M059J (cell line): ENCODE data around the gene PTPRT. TPM values are rescaled to one million over a fixed set of nuclear protein-coding genes. Genes with fewer than 3 reads are reported as not detected.

Experiments used
- DNase-seq: peaks from one replicate; pipeline ENCODE4 v3.0.0-alpha.2; 2012; ENCODE audit warnings: low read depth
- total RNA-seq: library from RNA; depleted of rRNA; stranded (reverse); fragments of >200 nt; shearing (Covaris generic); gene quantifications from 2 replicates; pipeline ENCODE4 v1.2.3, GENCODE V29; 2014

Gene PTPRT
- total RNA-seq, 1 experiment from 2014 or later: not detected

GRCh38 chr20:43119720-43120119, 70.0 kb downstream of the PTPRT start:
- DNase-seq: no peak

DNA sequence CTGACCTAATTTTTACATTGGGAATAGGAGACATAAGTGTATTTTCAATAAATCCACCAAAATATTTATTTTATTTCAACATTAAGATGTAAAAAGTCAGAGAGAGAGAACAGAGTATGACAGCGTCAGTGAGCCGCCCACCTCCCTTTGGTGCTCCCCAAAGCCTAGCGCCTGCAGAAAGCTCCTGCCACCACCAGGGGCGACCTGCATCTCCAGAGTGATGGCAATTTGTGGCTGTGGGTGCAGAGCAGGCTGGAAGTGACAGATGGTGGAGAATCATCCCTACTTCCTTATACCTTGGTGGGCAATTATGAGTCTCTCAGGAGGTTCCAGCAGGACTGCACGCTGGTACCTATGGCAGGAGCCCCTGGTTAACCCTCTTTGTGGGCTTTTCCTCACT, 87.3 kb downstream of the PTPRT start:
- no peak for DNase-seq

GRCh38 chr20:43096931-43097260, 92.8 kb downstream of the PTPRT start:
- no peak for DNase-seq

GRCh38 chr20:43096126-43096930, 93.4 kb downstream of the PTPRT start:
- DNase-seq: no peak

DNA sequence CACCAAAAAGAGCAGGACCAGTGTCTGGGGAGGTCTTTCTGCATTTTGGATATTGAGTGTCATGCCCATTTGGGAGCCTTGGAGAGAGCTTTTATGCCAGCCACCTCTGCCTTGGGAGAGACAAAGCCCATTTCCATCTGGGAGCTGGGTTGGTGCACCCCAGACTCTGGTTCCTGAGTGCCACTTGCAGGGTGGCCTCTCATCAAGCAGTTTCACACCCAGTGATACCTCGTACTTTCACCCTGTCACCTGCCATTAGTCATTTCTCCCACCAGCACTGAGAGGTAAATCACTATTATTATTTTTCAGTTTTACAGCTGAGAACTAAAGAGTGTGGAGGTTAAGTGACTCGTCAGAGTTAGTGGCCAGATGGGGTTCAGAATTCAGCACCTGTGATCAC, 94.7 kb downstream of the PTPRT start:
- DNase-seq: no peak

DNA sequence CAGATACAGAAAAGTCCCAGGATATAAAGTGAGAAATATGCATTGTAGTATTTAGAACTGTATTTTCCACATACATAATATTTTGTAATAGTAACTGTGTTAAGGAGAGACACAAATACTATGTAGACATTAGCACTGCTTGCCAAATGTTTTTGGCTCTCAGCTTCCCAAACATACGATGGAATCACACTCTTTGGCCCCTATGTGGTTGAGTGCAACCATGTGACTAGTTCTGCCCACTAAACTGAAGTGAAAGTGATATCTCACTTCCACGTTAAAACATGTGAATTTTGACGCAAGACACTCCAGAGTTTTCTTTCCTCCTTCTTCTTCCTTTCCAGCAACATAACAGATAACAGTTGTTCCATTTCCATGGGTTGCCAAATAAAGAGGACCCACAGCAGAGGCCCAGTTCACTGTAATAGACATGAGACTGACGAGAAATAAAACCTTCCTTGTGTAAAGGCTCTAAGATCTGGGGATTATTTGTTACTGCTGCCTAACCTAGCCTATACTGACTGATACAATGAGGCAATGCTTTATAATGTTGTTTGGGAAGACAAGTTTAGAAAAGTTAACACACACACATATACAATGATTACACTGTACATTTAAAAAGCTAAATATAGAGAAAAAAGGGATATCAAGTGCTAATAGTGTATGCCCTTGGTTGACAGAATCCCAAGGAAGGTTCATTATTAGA, 97.2 kb downstream of the PTPRT start:
- no peak for DNase-seq

GRCh38 chr20:43068482-43068881, 121.2 kb downstream of the PTPRT start:
- no peak for DNase-seq

GRCh38 chr20:43066125-43066524, 123.6 kb downstream of the PTPRT start:
- no peak for DNase-seq

DNA sequence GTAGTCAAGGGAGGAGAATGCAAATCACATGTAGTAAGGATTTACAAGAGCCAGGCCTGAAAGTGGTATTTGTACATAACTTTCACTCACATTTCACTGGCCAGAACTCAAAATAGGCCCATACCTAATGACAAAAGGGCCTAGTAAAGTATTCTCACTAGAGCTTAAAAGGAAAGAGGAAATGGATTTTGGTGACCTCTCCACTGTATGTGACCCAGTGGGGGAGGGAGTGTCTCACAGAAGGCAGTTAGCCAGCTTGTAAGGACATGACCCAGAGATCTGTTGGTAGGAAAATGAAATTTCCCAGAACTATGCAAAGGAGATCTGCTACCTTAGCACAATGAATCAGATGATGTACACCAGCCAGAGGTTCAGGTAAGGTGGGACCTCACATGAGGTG, 124.4 kb downstream of the PTPRT start:
- no peak for DNase-seq

DNA sequence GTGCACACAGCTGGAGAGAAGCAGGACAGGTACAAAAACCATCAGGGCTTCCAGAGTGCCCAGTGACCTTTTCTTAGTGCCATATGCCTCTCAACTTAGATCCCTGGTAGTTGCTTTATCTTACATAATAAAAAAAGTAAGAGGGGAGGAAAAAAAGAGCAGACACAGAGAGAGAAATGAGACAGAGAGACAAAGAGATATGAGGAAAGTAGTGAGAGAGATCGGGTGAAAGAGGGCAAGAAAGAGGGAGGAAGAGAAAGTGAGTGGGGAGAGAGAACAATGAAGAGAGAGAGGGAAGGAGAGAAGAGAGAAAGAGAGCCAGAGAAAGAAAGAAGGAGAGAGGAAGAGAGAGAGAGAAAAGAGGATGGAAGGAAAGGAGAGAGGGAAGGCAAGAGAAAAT, 131.6 kb downstream of the PTPRT start:
- no peak for DNase-seq

DNA sequence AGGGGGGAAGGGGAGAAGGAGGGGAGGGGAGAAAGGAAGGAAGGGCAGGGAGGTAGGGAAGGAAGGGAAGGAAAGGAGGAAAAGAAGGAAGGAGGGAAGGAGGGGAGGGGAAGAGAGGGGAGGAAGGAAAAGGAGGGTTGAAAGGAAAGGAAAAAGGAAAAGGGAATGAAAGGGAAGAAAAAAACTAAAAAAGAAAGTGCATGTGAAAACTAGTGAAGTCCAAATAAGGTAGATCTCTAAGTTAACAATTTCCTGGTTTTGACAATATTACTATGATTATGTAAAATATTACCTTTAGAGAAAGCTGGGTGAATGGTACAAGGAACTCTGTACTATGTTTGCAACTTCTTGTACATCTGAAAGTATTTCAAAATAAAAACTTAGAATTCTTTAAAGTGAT, 132.4 kb downstream of the PTPRT start:
- DNase-seq: no peak

DNA sequence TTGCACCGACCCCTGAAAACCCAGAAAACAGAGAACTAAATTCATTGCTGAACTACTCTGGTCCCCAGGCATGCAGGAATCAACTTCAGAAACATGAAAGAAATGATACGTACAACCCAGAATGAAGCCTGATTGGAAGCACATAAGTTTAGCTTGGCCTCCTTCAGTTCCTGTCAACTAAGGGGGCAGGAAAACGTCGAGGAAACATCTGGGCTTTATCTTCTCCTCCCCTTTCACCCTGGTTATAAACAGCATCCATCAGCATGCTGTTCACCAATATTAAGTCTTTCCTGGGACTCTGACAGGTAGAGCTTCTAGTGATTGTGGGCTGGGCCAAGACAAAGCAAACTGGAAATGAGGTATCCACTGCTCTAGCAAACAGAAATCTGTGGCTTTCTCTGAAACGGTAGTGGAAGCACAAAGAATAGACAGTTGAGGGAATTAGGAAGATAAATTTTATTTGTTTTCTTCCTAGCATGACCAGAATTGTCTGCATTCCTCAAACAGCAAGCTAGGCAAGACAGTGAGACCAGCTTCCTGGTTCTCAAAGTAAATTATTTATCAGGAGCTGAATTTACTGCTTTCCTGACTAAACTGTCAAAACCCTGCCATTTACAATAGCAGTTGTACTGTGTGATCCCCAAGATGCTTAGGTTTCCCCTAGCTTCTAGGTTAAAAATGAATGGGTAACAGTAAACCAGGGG, 134.4 kb downstream of the PTPRT start:
- no peak for DNase-seq

DNA sequence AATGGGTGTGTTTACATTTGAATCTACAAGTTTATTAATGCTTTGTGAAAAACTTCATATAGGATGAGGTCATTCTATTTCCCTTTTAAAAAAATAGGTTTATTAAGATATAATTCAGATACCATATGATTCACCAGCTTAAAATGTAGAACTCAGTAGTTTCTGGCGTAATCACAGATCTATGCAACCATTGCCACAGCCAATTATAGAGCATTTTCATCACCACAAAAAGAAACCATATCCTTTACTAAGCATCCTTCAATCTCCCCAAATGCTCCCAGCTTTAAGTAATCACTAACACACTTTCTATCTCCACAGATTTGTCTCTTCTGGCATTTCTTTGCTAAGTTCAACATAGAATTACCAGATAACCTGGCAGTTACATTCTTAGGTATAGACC, 137.2 kb downstream of the PTPRT start:
- no peak for DNase-seq

DNA sequence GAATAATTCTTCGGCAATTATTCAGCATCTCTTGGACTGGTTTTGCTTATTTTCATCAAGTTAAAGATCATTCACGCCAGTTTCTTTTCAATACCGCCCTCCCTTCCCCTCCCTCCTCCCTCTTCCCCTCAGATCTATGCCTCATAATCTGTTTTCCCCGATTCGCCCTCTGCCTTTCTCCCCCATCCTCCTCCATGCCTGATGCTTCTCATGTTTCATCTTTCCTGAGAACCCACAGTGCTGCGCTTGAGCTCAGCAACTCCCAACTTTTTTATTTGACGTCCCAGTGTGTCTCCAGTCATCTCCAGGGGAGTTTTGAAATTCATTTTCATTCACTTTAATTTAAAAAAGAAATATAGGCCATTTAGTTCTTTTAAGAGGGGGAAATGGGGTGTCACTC, 142.7 kb downstream of the PTPRT start:
- no peak for DNase-seq

DNA sequence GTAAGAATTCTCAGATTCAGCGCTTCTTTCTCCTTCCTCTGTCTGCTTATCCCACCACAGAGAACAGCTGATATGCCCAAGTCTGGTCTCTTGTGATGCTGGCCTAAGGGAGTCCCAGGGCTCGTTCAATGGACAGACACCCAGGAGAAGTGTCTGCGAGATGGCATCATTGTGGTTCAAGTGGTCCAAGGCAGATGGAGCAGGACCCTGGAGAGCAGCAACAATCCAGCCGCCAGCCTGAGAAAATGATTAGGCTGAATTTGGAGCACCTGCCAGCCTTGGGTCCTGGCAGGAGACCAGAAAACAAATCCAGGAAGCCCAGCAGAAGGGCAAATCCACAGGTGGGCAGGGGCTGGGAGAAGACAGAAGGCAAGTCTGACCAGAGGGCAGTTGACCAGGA, 145.8 kb downstream of the PTPRT start:
- DNase-seq: no peak

- DNase-seq: peak; percentile 20
Observed at GRCh38 chr20:43040427-43040826, 149.3 kb downstream of the PTPRT start.

GRCh38 chr20:43037605-43038309, 151.9 kb downstream of the PTPRT start:
- no peak for DNase-seq

DNA sequence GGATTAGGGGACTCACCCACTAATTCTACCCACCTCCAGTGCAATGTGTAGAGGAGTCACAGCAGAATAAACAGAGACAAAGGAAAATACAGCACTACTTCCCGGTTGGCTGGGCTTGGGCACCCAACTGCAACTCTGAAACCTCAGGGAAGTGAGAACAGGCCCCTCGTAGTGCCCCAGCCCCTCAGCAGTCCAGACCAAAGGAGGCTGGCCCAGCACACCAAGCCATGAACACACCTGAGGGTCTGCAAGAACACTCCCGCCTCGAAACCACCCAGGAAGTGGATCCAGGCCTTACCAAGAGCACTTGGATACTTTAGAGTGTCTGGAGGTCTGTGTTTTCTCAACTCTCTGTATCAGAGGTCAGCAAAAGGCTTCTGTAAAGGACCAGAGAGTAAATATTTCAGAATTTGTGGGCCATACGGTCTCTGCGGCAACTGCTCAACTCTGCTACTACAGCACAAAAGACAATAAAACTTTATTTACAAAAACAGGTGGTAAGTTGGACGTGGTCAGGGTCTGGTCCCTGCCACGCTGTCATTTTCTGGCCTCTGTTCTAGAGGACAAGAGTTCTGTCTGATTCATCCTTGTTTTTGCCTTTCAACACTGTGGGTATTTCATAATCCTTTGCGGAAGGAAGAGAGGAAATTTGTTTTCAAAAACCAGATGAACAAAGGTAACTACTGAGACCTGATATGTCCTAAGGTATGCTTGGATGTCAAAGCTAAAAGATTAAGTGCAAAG, 154.6 kb downstream of the PTPRT start:
- no peak for DNase-seq

GRCh38 chr20:43032459-43032858, 157.2 kb downstream of the PTPRT start:
- DNase-seq: no peak

DNA sequence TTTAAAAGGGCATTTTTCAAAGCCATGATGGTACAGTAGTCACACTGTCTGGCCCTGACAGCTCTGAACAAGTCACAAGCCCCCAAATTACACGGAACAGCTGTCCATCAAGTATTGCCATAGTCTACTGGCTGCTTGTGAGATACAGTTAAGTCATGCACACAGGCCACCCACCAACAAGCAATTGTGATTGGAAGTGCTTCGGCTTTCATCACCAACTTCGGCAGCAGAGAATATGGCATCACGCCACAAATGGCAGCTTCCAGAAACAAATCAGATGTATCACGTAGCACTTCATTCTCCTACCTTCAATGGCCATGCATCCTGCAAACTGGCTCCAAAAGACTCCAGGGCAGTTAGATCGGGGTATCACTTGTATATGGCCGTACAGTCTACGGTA, 160.5 kb downstream of the PTPRT start:
- DNase-seq: no peak

- no peak for DNase-seq
Observed at GRCh38 chr20:43028470-43028869, 161.2 kb downstream of the PTPRT start.

DNA sequence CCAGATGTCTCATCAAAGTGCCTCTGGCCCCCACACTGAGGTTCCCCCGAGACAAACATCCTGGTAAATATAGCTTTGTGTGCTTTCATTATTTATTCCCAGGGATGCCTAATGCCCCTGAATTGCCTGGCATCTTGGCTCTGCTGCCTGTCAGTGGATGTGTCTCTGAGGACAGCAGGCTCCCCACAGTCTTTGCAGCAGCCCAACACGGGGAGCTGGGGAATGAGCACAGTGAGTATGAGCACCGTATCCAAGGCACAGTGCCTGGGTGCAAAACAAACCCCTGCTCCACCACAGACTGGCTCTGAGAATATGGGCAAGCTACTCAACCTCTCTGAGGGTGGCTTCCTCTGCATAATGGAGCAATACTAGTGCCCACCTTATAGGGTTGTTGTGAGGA, 165.9 kb downstream of the PTPRT start:
- DNase-seq: no peak
